Lower lobe of right lung (tissue), 2 donors: ENCODE measurements around the gene CIART. TPM values are rescaled to one million over a fixed set of nuclear protein-coding genes. Genes with fewer than 3 reads are reported as not detected.
"Not testable (repeated sequence)": the region's sequence is repeated elsewhere in the genome, so short reads cannot be mapped to it uniquely, and the experiment has no call there.

ENCODE experiments used
- ATAC-seq, 2 donors: fragments of 200-7000 bp; cut with Tn5 transposase; one replicate each; pipeline ENCODE4 v1.9.1; 2020 to 2022; ENCODE audit warnings: mild to moderate bottlenecking in 2 of 2, moderate library complexity in 2 of 2
- DNase-seq: peaks from one replicate; pipeline ENCODE4 v3.0.0-alpha.2; 2020
- H3K27ac ChIP-seq: fragments of 200-600 bp; one replicate; pipeline ENCODE4 v1.8.0; 2022
- H3K27me3 ChIP-seq: fragments of 200-600 bp; one replicate; pipeline ENCODE4 v1.8.0; 2022; ENCODE audit warnings: low read depth
- H3K36me3 ChIP-seq: fragments of 200-600 bp; one replicate; pipeline ENCODE4 v1.8.0; 2022; ENCODE audit warnings: mild to moderate bottlenecking
- H3K4me1 ChIP-seq: fragments of 200-600 bp; one replicate; pipeline ENCODE4 v1.8.0; 2022
- H3K4me3 ChIP-seq: fragments of 200-600 bp; one replicate; pipeline ENCODE4 v1.8.0; 2022; ENCODE audit warnings: mild to moderate bottlenecking
- H3K9me3 ChIP-seq: fragments of 200-600 bp; one replicate; pipeline ENCODE4 v1.8.0; 2022
- CTCF ChIP-seq: fragments of 200-600 bp; IDR thresholded peaks from one replicate; pipeline ENCODE4 v1.8.0; 2022; ENCODE audit warnings: antibody characterized with exemption, mild to moderate bottlenecking
- intact Hi-C: fragments of 100-400 bp; cut with DNase I; formaldehyde crosslinking; loops from one replicate; pipeline ENCODE4 v1.11.0; 2022
- long read RNA-seq: library from polyadenylated mRNA; unstranded; transcript quantifications from one replicate; pipeline ENCODE4 v2.0.0, GENCODE V29; 2021
- total RNA-seq: library from RNA; stranded (reverse); fragmentation: NEBNext Ultra II Directional; extraction: Animal tissue kit (Norgen Biotek cat#: 25700); gene quantifications from one replicate; pipeline ENCODE4 v1.2.1, GENCODE V29; 2021
- donor health status: DM: no; HTN: yes; CAD: no; lungs with severe emphysema.

Gene CIART
- 6.2 TPM for total RNA-seq
- long read RNA-seq, partial matches to known transcripts, result 0 of 7 reads
- long read RNA-seq, other reads (novel, unspliced or antisense), result 2 of 7 reads

- no peak for TF ChIP-seq CTCF
- peaks cover 16% of the 10 kb centered on the region for H3K4me1 ChIP-seq
- peaks cover 6% of the 10 kb centered on the region for H3K36me3 ChIP-seq
- peak within 1 kb of the TSS; percentile 84 for H3K27ac ChIP-seq
- peak; percentile 95 for DNase-seq
- H3K4me3 ChIP-seq, result peak within 1 kb of the TSS; percentile 57
- H3K9me3 ChIP-seq, result no peaks in the 10 kb centered on the region
- no peaks in the 10 kb centered on the region for H3K27me3 ChIP-seq
- ATAC-seq, result peak; percentile 97
- intact Hi-C loops, result no loop called here
These were observed at the start of gene CIART for GRCh38 chr1:150281758-150282557. Gene CIART, plus strand, starts transcription at chr1:150282554. Its CDS starts 714 bp downstream, at chr1:150283268.

- DNase-seq, H3K9me3 ChIP-seq, H3K27me3 ChIP-seq, ATAC-seq, H3K4me3 ChIP-seq, intact Hi-C loops: not testable (repeated sequence)
- Histone ChIP-seq H3K27ac (peak overlapping the region; percentile 96), H3K36me3 (peaks cover 24% of the 10 kb centered on the region), H3K4me1 (peaks cover 18% of the 10 kb centered on the region)
These were observed 49.4 kb upstream of the CIART start for GRCh38 chr1:150232921-150233320.

- intact Hi-C loops, result no loop called here
- DNase-seq, result no peak
- Histone ChIP-seq H3K4me1 (peaks cover 18% of the 10 kb centered on the region), H3K9me3 (no peaks in the 10 kb centered on the region), H3K27ac (peak overlapping the region; percentile 96), H3K36me3 (peaks cover 17% of the 10 kb centered on the region), H3K4me3 (peak overlapping the region; percentile 75), H3K27me3 (no peaks in the 10 kb centered on the region)
- ATAC-seq, result peak; percentile 54 to 64
- no peak for TF ChIP-seq CTCF
These were observed 48.7 kb upstream of the CIART start for GRCh38 chr1:150233359-150234308.

GRCh38 chr1:150234309-150234565, 48.1 kb upstream of the CIART start:
- H3K36me3 ChIP-seq, result peaks cover 13% of the 10 kb centered on the region
- H3K27me3 ChIP-seq, result no peaks in the 10 kb centered on the region
- H3K27ac ChIP-seq, result peak overlapping the region; percentile 96
- ATAC-seq (no peak), DNase-seq (no peak)
- peak overlapping the region; percentile 75 for H3K4me3 ChIP-seq
- H3K4me1 ChIP-seq, result peaks cover 18% of the 10 kb centered on the region
- TF ChIP-seq CTCF, result no peak
- intact Hi-C loops, result no loop called here
- H3K9me3 ChIP-seq, result no peaks in the 10 kb centered on the region

GRCh38 chr1:150234566-150235293, 47.6 kb upstream of the CIART start:
- Histone ChIP-seq H3K36me3 (peaks cover 8% of the 10 kb centered on the region), H3K4me1 (peaks cover 18% of the 10 kb centered on the region), H3K27me3 (no peaks in the 10 kb centered on the region), H3K9me3 (no peaks in the 10 kb centered on the region), H3K4me3 (peak overlapping the region; percentile 75), H3K27ac (peak overlapping the region; percentile 96)
- peak; percentile 80 to 83 for ATAC-seq
- intact Hi-C loops, result no loop called here
- DNase-seq, result peak; percentile 89
- no peak for TF ChIP-seq CTCF
